Neutrophil (primary cell): ENCODE measurements around the gene TCF4.

Experiments used
- H3K27ac ChIP-seq: fragments of 200-600 bp; sonication (generic); 2 replicates; pipeline ENCODE4 v1.5.1; 2016; ENCODE audit warnings: mild to moderate bottlenecking, moderate library complexity
- H3K27me3 ChIP-seq: fragments of 200-600 bp; sonication (generic); 2 replicates; pipeline ENCODE4 v1.6.0; 2016; ENCODE audit warnings: mild to moderate bottlenecking
- H3K36me3 ChIP-seq: fragments of 200-600 bp; sonication (generic); 2 replicates; pipeline ENCODE4 v1.5.1; 2017
- H3K4me1 ChIP-seq, 2 experiments: fragments of 200-600 bp in 1 of 2; sonication (generic) in 1 of 2; 1 replicate in 1 of 2; 2 replicates in 1 of 2; pipeline versions ENCODE4 v1.5.1 to v1.6.1; 2013 to 2016; ENCODE audit warnings: low read depth in 1 of 2, low read length in 1 of 2, mild to moderate bottlenecking in 1 of 2, moderate library complexity in 1 of 2; ENCODE audit not compliant: control insufficient read depth in 1 of 2, insufficient read depth in 1 of 2
- H3K4me3 ChIP-seq, 2 experiments: fragments of 200-600 bp in 1 of 2; sonication (generic) in 1 of 2; 1 replicate in 1 of 2; 2 replicates in 1 of 2; pipeline ENCODE4 v1.5.1; 2013 to 2016; ENCODE audit warnings: low read depth in 1 of 2, low read length in 1 of 2, mild to moderate bottlenecking in 1 of 2, moderate library complexity in 1 of 2
- H3K9me3 ChIP-seq: fragments of 200-600 bp; sonication (generic); 2 replicates; pipeline ENCODE4 v1.5.1; 2016
- TF ChIP-seq, protein P1 (sequence below): fragments of 200-600 bp; sonication (generic); IDR thresholded peaks from 2 replicates; pipeline ENCODE4 v1.5.1; 2016; ENCODE audit warnings: antibody characterized with exemption

TCF4 gene

DNA sequence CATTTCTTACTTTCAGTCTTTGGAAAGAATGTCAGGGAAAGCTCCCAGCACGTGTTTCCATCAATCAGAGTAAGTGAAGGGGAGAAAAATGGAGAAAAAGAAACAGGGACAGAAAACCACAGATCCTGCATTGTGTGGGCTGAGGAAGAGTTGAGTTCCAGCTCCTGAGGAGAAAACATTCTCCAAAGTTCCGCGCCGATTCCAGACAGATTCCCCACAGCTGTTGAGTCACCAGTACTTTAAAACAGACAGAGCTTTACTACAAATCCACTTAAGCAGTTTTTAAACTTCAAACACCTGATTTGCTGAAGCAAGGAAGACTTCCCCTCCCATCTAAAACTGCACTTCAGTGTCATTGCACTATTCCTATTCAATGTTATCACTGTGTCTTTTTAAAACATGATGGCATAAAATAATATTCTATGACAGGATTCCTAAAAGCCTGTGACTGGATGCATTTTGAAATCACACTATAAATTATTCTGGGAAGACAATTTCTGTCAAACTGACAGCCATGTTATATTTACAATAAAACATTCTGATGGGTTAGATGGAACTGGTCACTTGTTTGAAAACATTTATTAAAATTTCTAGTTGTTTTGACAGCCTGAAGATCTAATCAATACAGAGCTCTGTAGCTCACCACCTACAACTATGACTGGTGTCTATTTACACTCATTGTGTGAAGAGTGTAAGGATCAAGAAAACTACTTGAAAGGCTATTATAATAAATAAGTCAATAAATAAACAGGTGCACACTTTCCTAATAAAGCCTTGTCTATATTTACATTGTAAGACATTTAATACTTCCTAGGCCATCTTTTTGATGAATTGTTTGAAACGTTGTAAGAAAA lies 40.9 kb downstream of the TCF4 start:
- no peaks in the 10 kb centered on the region for H3K36me3 ChIP-seq
- H3K9me3 ChIP-seq: no peaks in the 10 kb centered on the region
- no peaks in the 10 kb centered on the region for H3K27me3 ChIP-seq
- H3K27ac ChIP-seq: no peak overlapping the region
- no peaks in the 10 kb centered on the region for H3K4me1 ChIP-seq
- TF ChIP-seq, protein P1, sequence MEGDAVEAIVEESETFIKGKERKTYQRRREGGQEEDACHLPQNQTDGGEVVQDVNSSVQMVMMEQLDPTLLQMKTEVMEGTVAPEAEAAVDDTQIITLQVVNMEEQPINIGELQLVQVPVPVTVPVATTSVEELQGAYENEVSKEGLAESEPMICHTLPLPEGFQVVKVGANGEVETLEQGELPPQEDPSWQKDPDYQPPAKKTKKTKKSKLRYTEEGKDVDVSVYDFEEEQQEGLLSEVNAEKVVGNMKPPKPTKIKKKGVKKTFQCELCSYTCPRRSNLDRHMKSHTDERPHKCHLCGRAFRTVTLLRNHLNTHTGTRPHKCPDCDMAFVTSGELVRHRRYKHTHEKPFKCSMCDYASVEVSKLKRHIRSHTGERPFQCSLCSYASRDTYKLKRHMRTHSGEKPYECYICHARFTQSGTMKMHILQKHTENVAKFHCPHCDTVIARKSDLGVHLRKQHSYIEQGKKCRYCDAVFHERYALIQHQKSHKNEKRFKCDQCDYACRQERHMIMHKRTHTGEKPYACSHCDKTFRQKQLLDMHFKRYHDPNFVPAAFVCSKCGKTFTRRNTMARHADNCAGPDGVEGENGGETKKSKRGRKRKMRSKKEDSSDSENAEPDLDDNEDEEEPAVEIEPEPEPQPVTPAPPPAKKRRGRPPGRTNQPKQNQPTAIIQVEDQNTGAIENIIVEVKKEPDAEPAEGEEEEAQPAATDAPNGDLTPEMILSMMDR: no peak
- no peak overlapping the region for H3K4me3 ChIP-seq

DNA sequence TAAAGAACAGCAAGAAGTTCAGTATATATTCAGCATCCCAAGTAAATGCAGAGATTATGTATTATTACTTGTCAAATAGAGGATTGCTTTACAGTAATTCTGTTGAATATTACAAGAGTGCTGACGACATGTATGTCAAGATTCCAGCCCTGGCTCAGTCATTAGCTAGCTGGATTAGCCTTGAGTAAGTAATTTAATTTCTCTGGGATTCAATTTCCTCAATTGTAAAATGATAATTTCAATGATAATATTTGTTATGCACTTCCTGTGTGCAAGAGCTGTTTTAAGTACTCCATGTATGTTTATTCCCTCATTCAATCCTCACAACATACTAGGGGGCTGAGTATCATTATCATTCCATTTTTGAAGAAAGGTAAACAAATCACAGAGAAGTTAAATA lies 44.0 kb downstream of the TCF4 start:
- Histone ChIP-seq H3K36me3 (no peaks in the 10 kb centered on the region), H3K4me1 (no peaks in the 10 kb centered on the region), H3K27me3 (no peaks in the 10 kb centered on the region), H3K27ac (no peak overlapping the region), H3K9me3 (no peaks in the 10 kb centered on the region), H3K4me3 (no peak overlapping the region)
- TF ChIP-seq, protein P1: no peak

DNA sequence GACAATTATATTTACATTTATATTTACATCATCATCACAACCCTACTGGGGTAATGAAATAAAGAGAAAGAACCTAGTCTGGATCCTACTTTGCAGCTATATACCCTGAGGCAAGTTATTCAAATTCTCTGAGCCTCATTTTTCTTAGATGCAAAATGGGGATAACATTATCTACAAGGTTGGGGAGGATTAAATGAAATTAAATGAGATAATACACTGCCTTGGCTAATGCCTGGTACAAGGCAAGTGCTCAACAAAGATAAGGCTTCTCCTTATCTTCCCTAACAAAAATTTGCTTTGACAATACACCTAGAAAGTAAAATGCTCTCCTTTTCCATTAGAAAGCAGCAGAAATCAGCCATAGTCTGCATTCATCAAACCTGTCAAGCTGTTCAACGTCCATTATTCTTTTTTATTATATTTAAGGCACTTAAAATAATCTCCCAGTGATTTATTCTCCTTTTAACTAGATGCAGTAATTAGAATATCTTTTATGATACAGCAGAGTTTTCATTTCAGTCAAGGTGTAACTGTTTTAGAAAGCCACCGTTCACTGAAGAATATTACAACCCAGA lies 44.8 kb downstream of the TCF4 start:
- no peak overlapping the region for H3K4me3 ChIP-seq
- H3K27ac ChIP-seq: no peak overlapping the region
- no peaks in the 10 kb centered on the region for H3K27me3 ChIP-seq
- TF ChIP-seq, protein P1: no peak
- H3K9me3 ChIP-seq: no peaks in the 10 kb centered on the region
- no peaks in the 10 kb centered on the region for H3K36me3 ChIP-seq
- no peaks in the 10 kb centered on the region for H3K4me1 ChIP-seq

DNA sequence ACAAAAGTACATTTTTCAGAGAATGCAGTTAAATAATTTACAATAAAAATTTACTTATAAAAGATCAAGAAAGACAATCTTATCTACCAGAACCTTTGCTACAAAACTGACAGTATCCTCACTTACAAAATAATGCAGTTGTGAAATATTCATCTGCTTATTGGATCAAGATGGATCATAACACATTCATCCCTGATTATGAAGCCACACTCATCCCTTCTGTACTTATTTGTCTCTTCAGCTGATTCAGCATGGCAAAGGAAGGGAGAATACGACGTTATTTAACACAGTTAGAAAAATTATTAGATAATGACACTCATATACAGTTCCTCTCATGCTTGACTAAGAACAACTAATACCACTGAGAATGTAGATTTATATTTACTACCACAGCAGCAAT lies 46.4 kb downstream of the TCF4 start:
- no peak overlapping the region for H3K27ac ChIP-seq
- H3K4me3 ChIP-seq: no peak overlapping the region
- H3K27me3 ChIP-seq: no peaks in the 10 kb centered on the region
- H3K36me3 ChIP-seq: no peaks in the 10 kb centered on the region
- H3K4me1 ChIP-seq: no peaks in the 10 kb centered on the region
- TF ChIP-seq, protein P1: no peak
- no peaks in the 10 kb centered on the region for H3K9me3 ChIP-seq

DNA sequence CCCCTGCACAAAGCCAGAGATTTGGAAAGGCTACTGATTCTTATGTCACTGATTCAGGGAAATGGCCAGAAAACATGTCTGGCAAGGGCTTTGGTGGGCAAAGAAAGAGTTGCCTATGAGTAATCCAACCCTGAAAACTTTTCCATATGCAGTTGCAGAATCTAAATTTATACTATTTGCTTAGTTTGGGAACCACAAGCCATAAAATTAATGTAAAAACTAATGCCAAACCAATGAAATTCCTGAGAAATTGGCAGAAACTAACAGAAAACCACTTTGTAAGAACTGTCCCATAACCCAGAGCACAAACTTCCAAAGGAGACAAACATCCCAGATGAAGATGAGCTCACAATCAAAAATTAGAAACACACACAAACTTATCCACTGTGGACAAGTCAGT lies 48.8 kb downstream of the TCF4 start:
- Histone ChIP-seq H3K27ac (no peak overlapping the region), H3K27me3 (no peaks in the 10 kb centered on the region), H3K9me3 (no peaks in the 10 kb centered on the region), H3K4me1 (no peaks in the 10 kb centered on the region), H3K36me3 (no peaks in the 10 kb centered on the region), H3K4me3 (no peak overlapping the region)
- TF ChIP-seq, protein P1: no peak
